GM21390 (cell line): ENCODE results near the gene SOCS3.

ENCODE experiments used
- ATAC-seq: cut with Tn5 transposase; IDR thresholded peaks from one replicate; pipeline ENCODE4 v1.9.1; 2021; ENCODE audit not compliant: unreplicated experiment

SOCS3 gene, protein sequence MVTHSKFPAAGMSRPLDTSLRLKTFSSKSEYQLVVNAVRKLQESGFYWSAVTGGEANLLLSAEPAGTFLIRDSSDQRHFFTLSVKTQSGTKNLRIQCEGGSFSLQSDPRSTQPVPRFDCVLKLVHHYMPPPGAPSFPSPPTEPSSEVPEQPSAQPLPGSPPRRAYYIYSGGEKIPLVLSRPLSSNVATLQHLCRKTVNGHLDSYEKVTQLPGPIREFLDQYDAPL

DNA sequence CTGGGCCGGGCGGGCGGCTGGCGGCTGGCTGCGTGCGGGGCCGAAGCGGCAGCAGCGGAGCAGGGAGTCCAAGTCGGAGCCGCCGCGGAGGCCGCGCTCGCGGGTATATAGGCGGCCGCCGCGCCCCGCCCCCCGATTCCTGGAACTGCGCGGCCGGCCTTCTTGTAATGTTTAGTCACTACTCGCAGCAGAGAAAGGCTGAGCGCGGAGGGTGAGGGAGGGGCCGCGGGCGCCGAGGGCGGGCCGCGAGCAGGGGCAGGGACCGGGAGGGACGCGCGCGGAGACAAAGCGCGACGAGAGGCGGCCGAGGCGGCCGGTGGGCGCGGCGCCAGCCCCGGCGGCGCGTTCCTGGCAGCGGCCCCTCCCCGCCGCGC, at the start of gene SOCS3:
Gene SOCS3 (minus strand): TSS at position 81 of the 374 bp plus-strand sequence. CDS start 982 bp downstream, outside the sequence.
- peak; percentile 25 for ATAC-seq

DNA sequence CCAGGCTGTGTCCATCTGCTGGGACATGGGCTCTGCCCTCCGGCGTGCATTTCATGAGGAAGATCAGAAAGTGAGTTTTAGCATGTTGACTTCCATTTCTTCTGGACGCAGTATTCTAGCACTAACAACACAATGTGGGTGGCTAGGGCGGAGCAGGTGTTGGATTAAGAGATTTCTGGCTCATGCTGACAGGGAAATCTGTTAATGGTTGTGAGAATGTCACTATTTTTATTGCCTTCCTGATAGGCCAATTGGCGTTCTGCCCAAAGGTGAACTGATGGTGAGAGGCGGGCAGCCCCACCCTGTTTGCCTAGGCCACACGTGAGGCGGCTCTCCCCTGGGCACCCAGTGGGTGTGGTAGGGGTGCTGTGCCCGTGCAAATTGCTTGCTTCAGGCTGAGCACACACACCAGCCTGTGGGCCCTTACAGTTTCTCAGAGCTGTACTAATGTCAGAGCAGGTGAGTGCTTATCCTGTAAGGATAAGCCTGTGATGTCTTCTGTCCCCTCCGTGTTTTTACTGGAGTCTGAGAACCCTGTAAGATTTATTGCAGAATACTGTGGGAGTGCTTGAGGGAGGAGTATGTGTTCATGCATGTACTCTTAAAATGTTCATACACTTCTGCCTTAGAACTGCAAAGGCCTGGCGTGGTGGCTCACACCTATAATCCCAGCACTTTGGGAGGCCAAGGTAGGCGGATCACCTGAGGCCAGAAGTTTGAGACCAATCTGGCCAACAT, 49.5 kb upstream of the SOCS3 start:
- ATAC-seq, result no peak

DNA sequence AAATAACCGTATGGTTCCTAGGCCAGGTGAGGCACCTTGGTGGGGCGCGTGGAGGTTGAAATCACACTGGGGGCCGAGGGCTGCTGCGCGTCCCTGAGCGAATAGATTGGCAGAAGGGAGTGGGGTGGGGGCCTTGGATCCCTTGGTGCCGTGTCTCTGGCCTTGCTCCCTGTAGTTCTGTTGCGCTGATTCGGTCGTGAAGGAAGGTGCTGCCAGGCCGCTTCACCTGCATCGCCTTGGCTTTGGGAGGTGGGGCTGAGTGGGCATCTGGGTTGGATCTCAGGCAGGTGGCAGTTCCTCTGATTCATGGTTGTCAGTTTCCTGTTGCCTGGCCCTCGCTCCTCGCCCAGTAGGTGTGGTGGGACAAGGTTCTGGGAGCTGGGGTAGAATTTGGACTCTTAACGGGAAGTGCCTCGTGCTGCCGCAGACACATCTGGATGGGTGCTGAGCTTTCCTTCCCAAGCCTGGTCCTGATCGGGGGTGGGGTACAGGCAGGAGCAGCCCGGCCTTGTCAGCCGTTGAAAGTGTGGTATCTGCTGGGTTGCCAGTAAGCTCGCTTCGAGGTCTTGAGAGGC, 48.7 kb upstream of the SOCS3 start:
- no peak for ATAC-seq

DNA sequence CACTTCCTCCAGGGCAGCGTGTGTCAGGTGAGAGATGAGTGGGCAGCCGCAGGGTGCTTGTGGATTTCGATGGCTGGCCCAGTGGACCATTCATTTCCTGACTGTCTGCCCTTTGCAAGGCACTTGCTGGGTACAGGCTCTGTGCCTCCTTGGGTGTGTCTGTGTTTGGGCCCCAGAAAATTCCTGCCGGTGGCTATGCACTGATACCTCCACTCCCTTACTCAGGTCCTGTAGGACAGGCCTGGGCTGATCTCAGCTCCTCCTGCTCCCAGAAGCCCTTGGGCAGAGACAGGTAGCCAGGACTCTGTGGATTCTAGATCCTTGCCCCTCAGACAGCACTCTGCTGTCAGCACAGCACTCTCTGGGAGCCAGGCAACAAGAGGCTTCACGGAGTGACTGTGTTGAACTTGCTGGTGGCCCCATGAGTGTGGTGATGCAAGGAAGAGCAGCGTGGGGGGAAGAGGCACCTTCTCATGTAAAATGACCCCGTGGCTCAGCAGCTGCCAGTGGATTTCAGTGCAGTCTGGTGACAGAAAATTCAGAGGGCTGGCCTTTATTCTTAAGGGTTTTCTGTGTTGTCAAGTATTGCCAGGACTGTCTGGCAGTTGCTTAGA, 47.6 kb upstream of the SOCS3 start:
- ATAC-seq, result no peak

DNA sequence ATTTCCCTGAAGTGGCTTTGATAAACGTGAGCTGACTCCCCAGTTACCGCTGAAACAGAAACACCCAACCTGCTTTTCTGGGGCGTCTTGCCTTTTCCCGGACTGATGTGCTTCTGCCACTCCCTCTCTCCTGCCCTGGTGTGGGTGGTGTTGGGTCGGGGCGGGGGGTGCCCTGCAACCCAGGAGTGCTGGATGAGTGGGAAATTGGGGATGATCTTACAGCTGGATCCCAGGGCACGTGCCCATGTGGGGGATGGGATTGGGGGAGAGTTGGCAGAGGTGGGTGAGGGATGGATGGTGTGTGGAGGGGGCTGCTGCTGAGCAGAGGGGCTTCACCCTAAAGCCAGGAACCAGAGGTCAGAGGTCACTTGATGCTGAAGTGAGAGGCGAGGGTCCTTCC, 47.0 kb upstream of the SOCS3 start:
- no peak for ATAC-seq

DNA sequence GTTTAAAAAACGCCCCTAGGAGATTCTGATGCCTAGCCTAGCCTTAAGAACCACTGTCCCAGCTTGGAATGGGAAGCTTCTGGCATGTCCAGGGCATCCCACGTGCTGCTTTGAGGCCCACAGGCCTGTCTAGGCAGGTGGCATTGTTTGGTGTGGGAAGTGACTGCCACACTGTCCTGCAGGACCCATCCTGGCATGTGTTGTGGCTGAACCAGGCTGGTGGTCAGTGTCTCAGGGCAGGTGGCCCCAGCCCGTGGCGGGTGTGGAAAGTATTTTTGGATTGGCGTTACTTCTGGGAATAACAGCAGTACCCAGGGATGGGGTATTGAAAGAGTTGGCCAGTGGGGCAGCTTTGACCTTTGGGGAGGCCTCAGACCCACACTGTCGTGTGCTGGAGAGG, 46.5 kb upstream of the SOCS3 start:
- ATAC-seq, result no peak

DNA sequence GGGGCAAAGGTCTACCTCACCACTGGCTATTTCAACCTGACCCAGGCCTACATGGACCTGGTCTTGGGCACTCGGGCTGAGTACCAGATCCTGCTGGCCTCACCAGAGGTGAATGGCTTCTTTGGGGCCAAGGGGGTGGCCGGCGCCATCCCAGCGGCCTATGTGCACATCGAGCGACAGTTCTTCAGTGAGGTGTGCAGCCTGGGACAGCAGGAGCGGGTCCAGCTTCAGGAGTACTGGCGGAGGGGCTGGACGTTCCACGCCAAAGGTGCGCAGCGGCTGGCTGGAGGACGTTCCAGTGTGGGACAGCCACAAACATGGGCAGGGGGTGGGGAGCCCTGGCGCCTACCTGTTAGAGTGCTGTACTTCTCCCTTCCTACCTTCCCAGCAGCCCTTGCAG, 43.9 kb upstream of the SOCS3 start:
- no peak for ATAC-seq

DNA sequence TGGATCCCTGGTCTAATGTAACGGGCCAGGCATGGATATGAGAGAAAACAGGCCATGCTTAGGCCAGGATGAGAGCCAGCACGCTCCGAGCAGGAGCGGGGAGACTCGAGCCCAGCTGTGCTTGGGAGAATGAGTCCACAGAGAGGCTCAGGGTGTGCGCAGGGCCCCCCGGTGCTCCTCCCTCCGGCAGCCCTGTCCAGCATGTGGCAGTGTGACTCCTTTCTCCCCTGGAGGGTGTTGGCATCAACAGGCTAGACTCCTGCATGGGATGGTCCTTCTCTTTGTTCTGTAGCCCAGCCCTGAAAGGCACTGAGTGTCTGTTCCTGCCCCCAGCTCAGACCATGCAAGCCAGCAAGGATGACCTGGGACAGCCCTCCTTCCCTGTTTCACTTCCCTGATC, 42.0 kb upstream of the SOCS3 start:
- no peak for ATAC-seq

DNA sequence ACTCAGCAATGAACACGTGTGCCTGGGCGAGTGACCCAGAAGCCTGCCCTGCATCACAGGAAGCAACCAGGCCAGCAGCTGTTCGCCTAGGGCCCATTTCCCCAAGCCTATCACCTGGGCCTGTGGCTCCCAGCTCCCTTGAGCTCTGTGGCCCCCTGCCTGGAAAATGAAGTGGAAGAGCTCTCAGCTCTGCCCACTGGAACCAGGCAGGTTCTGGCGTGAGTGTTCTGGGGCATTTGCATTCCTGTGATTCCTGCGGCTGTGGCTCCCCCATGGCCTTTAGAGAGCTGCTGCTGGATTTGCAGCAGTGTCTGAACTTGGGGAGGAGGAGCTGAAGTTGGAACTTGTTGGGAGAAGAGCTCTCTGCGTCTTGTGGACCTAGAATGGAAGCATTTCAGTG, 41.4 kb upstream of the SOCS3 start:
- no peak for ATAC-seq

DNA sequence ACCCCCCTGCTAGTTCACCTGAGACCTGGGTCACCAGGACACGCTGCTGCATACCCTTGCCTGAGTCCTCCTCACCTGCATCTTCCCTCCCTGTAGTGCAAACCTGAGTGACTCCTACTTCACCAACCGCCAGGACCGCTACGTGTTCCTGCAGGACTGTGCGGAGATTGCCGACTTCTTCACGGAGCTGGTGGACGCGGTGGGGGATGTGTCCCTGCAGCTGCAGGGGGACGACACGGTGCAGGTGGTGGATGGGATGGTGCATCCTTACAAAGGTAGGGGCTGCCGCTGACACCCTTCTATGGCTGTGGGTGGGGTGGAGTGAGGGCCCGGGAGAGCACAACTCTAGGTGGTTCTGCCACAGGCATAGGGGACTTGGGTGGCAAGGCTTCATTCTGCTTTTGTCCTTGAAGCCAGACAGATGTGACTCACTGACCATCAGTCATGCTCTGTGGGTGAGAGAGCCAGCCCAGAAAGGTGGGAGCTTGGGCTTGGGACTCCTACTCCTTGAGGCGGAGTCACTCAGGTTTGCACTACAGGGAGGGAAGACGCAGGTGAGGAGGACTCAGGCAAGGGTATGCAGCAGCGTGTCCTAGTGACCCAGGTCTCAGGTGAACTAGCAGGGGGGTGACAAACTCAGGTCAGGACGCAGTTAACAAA, 40.8 kb upstream of the SOCS3 start:
- no peak for ATAC-seq

DNA sequence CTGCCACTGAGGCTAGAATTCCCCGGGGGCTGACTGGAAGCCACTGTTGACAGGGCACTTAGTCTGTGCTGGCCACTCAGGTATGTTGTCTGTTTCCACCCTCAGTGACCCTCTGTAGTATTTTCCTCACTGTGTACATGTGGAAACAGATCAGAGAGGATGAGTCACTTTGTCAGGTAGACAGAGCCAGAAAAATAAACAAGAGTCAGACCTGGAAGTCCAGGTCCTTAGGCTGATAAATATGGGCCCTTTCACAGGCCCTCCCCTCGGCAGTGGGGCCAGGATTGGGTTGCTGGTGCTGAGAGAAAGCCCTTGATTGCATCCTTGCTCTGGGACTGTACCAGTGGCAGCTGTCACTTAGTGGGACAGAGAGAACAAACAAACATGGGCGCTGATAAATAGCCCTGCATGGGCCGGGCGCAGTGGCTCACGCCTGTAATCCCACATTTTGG, 39.8 kb upstream of the SOCS3 start:
- ATAC-seq, result no peak

DNA sequence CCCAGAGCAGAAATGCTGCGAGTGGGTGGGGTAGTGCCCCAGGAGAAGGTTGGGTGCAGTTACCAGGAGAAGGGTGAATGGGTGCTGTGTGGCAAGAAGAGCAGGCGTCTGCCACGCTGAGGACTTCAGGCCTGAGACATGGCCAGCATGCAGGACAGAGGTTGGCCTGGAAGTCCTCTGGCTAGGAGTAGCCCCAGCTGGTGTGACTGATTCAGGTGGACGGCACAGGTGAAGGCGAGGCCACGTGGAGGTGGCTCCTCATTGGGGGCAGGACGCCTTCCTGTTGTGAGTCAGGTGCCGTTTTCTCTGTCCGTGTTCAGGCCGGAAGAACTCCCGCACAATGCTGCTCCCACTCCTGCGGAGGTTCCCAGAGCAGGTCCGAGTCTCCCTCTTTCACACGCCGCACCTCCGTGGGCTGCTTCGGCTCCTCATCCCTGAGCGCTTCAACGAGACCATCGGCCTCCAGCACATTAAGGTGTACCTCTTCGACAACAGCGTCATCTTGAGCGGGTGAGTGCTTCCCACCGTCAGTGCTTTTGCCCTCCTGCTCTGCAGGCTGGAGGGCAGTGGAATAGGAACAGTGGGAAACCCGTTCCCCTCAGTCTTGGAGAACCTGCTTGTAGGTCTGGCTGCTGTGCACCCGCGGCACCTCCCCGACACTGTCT, 39.3 kb upstream of the SOCS3 start:
- ATAC-seq, result no peak

DNA sequence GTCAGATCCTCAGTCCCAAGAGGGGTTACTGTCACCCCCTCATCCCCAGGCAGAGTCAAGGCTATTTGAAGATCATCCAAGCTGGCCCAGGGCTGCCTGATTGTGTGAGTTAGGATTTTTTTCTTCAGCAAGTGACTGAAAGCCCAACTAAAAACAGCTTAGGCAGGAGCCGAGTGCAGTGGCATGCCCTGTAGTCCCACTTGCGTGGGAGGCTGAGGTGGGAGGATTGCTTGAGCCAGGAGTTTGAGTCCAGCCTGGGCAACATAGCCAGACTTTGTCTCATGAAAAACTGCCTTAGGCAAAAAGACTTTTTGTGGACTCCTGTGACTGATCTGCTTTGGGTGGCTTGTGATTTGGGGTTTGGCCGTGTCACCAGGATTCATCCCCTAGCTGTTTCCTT, 38.5 kb upstream of the SOCS3 start:
- no peak for ATAC-seq

DNA sequence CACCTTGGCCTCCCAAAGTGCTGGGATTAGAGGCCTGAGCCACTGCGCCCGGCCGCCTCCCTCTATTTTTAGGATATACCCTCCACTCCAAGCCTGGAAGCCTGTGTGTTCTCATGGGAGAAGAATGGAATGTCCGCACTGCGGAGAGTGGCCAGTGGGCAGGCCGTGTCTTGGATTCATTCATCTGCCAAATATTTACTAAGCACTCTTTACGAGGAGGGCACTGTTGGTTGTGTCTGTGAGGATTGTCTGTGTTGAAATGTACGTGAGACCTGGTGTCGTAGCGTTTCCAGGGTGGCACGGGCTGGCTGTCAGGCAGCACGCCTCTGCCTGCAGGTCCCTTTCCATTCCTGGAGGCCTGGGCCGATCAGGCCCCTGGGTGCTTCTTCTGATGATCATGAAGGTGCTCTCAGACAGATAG, 37.8 kb upstream of the SOCS3 start:
- no peak for ATAC-seq

DNA sequence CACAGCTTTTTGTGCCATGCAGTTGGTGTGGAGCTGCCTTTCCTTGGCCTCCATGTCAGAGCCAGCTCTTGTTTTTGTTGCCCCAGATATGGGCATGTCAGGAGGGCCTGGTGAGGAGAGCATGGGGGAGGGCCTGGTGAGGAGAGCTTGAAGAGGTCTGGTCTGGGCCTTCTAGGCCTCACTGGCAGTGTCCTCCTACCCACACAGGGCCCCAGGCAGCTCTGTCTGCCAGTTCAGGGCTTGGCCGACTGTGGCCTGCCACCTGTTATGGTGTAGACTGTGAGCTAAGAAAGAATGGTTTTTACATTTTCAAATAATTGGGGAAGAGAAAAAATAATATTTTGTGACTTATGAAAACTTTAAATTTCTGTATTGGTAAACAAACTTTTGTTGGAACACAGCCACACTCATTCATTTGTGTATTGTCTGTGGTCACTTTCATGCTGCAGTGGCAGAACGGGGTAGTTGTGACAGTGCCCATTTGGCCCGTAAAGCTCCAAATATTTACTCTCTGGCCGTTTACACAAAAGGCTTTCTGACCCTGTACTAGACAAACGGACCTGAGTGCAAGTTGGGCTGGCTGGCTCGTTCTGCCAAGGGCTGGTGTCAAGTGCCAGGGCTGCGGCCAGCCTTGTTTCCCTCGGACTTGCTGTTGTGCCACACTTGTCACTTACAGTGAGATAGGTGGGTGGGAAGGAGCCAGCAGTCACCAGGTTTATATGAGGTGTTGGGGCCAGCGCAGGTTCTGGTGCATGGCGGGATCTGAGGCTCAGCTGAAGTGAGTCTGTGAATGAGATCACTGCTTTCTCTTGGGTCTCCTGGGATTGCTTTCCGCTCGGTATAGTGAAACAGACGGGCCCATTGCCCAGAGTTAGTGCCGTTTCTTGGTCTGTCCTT, 36.8 kb upstream of the SOCS3 start:
- ATAC-seq, result no peak

DNA sequence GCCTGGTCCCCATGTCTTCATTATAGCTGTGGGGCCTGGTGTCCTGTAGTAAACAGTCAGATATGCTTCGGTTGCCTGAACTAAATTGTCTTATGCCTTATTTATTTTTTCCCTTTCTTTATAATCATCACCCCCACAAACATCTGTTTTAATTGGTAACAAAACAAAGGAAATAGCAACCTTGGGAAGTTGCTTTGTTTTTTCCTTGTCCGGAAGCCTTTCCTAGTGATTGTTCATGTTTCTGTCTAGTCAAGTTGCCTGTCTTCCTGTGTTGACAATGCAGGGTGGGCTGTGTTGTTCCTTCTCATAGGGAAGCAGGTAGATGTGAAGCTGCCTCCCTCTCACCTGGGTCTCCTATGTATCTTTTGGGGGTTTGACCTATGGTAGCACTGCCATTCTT, 35.3 kb upstream of the SOCS3 start:
- ATAC-seq, result no peak

DNA sequence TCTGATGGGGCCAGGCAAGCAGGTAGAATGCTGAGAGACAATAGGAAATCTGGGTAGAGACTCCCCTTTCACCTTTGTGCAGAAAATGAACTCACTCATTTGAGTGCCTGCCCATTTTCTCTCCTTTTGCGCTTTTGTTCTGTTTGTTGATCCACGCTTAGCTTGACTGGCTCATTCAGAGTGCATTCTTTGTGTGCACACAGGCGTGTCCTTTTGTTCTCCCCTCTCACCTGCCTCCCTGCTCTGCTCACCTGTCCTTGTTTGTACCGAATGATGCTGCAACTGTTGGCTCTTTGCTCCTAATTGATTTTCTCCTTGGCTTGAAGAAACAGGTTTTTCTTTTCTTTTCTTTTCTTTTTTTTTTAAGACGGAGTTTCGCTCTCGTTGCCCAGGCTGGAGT, 34.3 kb upstream of the SOCS3 start:
- no peak for ATAC-seq

DNA sequence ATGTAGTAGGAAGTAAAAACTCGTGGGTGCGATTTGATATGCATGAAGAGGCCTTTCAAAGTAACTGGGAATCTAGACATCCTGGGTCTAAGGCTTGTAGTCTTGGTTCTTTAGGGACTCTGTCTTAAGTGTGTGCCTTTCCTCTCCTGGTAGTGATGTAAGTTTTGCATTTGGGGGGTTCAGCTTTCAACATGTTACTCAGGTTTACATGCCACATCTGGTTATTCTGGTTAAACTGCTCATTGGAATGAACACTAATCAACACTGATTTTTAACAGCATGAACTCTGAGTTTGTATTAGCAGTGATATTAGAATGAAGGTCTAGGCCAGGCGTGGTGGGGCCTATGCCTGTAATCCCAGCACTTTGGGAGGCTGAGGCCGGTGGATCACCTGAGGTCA, 33.7 kb upstream of the SOCS3 start:
- ATAC-seq, result no peak

DNA sequence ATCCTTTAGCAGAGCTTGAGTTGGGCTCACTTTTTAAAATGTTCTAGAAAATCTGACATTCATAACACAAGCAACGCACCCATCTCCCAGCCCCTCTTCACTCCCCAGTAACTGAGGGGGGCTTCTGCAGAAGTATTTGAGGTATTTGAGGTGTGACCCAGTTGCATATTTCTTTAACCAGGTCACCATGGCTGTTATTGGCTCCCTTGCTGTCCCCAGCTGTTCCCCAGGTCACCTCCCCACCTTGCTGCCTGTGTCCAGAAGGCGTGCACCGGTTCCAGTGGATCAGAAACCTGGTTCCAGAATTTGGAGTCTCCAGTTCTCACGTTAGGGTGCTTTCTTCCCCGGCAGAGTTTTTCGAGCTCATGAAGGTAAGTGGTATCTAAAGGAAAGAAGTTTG, 32.4 kb upstream of the SOCS3 start:
- no peak for ATAC-seq

DNA sequence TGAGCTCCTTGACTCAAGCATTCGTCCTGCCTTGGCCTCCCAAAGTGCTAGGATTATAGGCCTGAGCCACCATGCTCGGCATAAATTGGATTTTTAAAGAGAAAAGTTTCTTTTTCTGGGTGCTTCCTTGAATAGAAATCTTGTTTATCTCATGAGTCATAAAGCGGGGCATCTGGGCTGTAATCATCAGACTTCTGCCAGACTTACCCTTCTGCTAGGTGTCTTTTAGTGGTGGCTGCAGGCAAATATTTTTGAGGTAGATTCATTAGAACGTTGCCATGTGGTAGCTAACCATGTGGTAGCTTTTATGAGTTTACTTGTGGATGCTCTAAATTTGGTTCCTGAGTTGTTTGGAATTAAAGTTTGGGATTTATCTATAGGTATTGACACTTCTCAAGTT, 32.0 kb upstream of the SOCS3 start:
- no peak for ATAC-seq
